ENCODE data around the gene ARMC10. TPM values are rescaled to one million over a fixed set of nuclear protein-coding genes. Genes with fewer than 3 reads are reported as not detected.
"Not testable (repeated sequence)": the region's sequence is repeated elsewhere in the genome, so short reads cannot be mapped to it uniquely, and the experiment has no call there.

ARMC10 gene
- total RNA-seq, 2 donors from 2014 or later = 46.3 to 48.9 TPM

- TF ChIP-seq CTCF (conservative IDR thresholded peaks at IDR 0.05) = no peak
- Mint-ChIP-seq H3K36me3 (ENCODE audit: low read depth) (peaks cover 40% of the 10 kb centered on the region), H3K4me3 (peak overlapping the region; percentile 11), H3K9me3 (no peaks in the 10 kb centered on the region), H3K27ac (peak overlapping the region; percentile 67), H3K4me1 (peaks cover 18% of the 10 kb centered on the region), H3K27me3 (ENCODE audit: insufficient read depth) (no peaks in the 10 kb centered on the region)
- peak overlapping the region; percentile 61 for H3K27ac ChIP-seq (ENCODE audit: low read depth, low read length)
- H3K9me3 ChIP-seq (ENCODE audit: control insufficient read depth, low read length) = no peaks in the 10 kb centered on the region
- H3K36me3 ChIP-seq (ENCODE audit: control insufficient read depth, insufficient read depth, low read length) = peaks cover 17% of the 10 kb centered on the region
- H3K9ac ChIP-seq (ENCODE audit: extremely low read depth, low read length, poor library complexity, severe bottlenecking) = no peak overlapping the region
- no peak overlapping the region for H3K4me3 ChIP-seq (ENCODE audit: low read length)
- peak; percentile 86 for DNase-seq
- WGBS, 2 experiments (ENCODE audit: insufficient coverage in 1 of 2, insufficient read length in 1 of 2) = 61 to 67% methylated on average over 8 to 12 of the region's 12 CpGs
- no peaks in the 10 kb centered on the region for H3K27me3 ChIP-seq (ENCODE audit: control insufficient read depth, insufficient read depth, low read length, poor library complexity, severe bottlenecking)
- H3K4me1 ChIP-seq (ENCODE audit: control insufficient read depth, insufficient read depth, low read length) = peaks cover 6% of the 10 kb centered on the region
These were observed 31.2 kb downstream of the ARMC10 start for GRCh38 chr7:103106005-103106702.

GRCh38 chr7:103106703-103107070 is 31.7 kb downstream of the ARMC10 start:
- peak overlapping the region; percentile 11 for H3K4me3 Mint-ChIP-seq
- peak overlapping the region; percentile 67 for H3K27ac Mint-ChIP-seq
- WGBS, 2 experiments (ENCODE audit: insufficient coverage in 1 of 2, insufficient read length in 1 of 2) = 62 to 75% methylated on average over 5 to 6 of the region's 6 CpGs
- not testable (repeated sequence) for H3K9me3 Mint-ChIP-seq; DNase-seq; H3K27me3 Mint-ChIP-seq (ENCODE audit: insufficient read depth); H3K9ac ChIP-seq (ENCODE audit: extremely low read depth, low read length, poor library complexity, severe bottlenecking); H3K4me3 ChIP-seq (ENCODE audit: low read length); H3K27me3 ChIP-seq (ENCODE audit: control insufficient read depth, insufficient read depth, low read length, poor library complexity, severe bottlenecking); H3K4me1 ChIP-seq (ENCODE audit: control insufficient read depth, insufficient read depth, low read length); H3K9me3 ChIP-seq (ENCODE audit: control insufficient read depth, low read length)
- H3K36me3 Mint-ChIP-seq (ENCODE audit: low read depth) = peaks cover 45% of the 10 kb centered on the region
- Histone ChIP-seq H3K36me3 (ENCODE audit: control insufficient read depth, insufficient read depth, low read length) (peaks cover 13% of the 10 kb centered on the region), H3K27ac (ENCODE audit: low read depth, low read length) (peak overlapping the region; percentile 61)
- H3K4me1 Mint-ChIP-seq = peaks cover 18% of the 10 kb centered on the region

GRCh38 chr7:103113164-103113563 is 38.2 kb downstream of the ARMC10 start:
- no peak overlapping the region for H3K4me3 Mint-ChIP-seq
- no peak for TF ChIP-seq CTCF (conservative IDR thresholded peaks at IDR 0.05)

More at GRCh38 chr7:103113164-103113563, 38.2 kb downstream of the ARMC10 start:
- H3K4me1 ChIP-seq (ENCODE audit: control insufficient read depth, insufficient read depth, low read length) = no peaks in the 10 kb centered on the region
- Mint-ChIP-seq H3K9me3 (peaks cover 6% of the 10 kb centered on the region), H3K36me3 (ENCODE audit: low read depth) (peaks cover 53% of the 10 kb centered on the region), H3K27ac (no peak overlapping the region), H3K27me3 (ENCODE audit: insufficient read depth) (no peaks in the 10 kb centered on the region), H3K4me1 (no peaks in the 10 kb centered on the region)
- 83% methylated on average over 2 of the region's 2 CpGs; no CpG with 5 or more reads in 1 of the 2 experiments for WGBS, 2 experiments (ENCODE audit: insufficient coverage in 1 of 2, insufficient read length in 1 of 2)
- H3K9me3 ChIP-seq (ENCODE audit: control insufficient read depth, low read length) = no peaks in the 10 kb centered on the region
- H3K27ac ChIP-seq (ENCODE audit: low read depth, low read length) = no peak overlapping the region
- H3K4me3 ChIP-seq (ENCODE audit: low read length) = no peak overlapping the region
- DNase-seq = no peak
- no peaks in the 10 kb centered on the region for H3K27me3 ChIP-seq (ENCODE audit: control insufficient read depth, insufficient read depth, low read length, poor library complexity, severe bottlenecking)
- no peak overlapping the region for H3K9ac ChIP-seq (ENCODE audit: extremely low read depth, low read length, poor library complexity, severe bottlenecking)
- no peaks in the 10 kb centered on the region for H3K36me3 ChIP-seq (ENCODE audit: control insufficient read depth, insufficient read depth, low read length)
